ENCODE measurements around the gene ZGPAT. TPM values are rescaled to one million over a fixed set of nuclear protein-coding genes. Genes with fewer than 3 reads are reported as not detected.

ZGPAT gene
- total RNA-seq, 1 experiment from 2014 or later: 28.3 TPM

DNA sequence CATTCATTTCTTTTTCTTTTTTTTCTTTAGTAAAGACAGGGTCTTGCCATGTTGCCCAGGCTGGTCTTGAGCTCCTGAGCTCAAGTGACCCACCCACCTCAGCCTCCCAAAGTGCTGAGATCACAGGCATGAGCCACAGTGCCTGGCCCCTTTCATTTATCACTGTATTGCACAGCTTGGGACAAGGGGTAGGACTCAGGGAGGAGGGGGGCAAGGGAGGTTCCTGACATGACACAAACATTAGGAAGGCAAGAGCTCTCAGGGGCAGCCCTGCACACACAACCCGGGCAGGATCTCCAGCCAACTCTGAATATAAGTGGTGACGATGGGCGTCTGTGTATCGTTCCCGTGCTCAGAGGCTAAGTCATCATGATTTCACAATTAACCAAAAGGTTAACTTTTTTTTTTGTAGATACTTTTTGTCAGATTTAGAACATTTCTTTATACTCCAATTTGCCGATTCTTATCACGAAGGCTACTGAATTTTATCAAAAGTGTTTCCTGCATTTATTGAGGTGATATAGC is 51.6 kb downstream of the ZGPAT start:
- no TSS peak for BruUV-seq (replicated peaks)
- intact Hi-C loops (cut with micrococcal nuclease; ENCODE audit: unreplicated experiment): no loop called here
- H3K27me3 ChIP-seq (replicated peaks; ENCODE audit: insufficient read depth, low read depth, low read length, poor library complexity): no peaks in the 10 kb centered on the region
- no peaks in the 10 kb centered on the region for H3K4me1 ChIP-seq (ENCODE audit: insufficient read depth, low read length, poor library complexity, severe bottlenecking)
- no peak overlapping the region for H3K4me3 ChIP-seq (ENCODE audit: low read depth, low read length, poor library complexity, severe bottlenecking)
- TF ChIP-seq, protein P1, sequence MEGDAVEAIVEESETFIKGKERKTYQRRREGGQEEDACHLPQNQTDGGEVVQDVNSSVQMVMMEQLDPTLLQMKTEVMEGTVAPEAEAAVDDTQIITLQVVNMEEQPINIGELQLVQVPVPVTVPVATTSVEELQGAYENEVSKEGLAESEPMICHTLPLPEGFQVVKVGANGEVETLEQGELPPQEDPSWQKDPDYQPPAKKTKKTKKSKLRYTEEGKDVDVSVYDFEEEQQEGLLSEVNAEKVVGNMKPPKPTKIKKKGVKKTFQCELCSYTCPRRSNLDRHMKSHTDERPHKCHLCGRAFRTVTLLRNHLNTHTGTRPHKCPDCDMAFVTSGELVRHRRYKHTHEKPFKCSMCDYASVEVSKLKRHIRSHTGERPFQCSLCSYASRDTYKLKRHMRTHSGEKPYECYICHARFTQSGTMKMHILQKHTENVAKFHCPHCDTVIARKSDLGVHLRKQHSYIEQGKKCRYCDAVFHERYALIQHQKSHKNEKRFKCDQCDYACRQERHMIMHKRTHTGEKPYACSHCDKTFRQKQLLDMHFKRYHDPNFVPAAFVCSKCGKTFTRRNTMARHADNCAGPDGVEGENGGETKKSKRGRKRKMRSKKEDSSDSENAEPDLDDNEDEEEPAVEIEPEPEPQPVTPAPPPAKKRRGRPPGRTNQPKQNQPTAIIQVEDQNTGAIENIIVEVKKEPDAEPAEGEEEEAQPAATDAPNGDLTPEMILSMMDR (conservative IDR thresholded peaks at IDR 0.05; ENCODE audit: low read depth, low read length): no peak
- TF ChIP-seq EZH2 (IDR thresholded peaks at IDR 0.05; ENCODE audit: borderline replicate concordance, low read depth, low read length, poor library complexity, severe bottlenecking): no peak
- CTCF ChIA-PET: no interaction called here
- POLR2A ChIA-PET (ENCODE audit: low non-redundant PET): no interaction called here
- no peaks in the 10 kb centered on the region for H3K36me3 ChIP-seq (ENCODE audit: insufficient read depth, low read length, poor library complexity, severe bottlenecking)
- DNase-seq (ENCODE audit: low spot score): no peak
- no peaks in the 10 kb centered on the region for H3K9me3 ChIP-seq (ENCODE audit: low read depth, low read length, poor library complexity, severe bottlenecking)
- H3K27ac ChIP-seq (ENCODE audit: low read depth, low read length, poor library complexity, severe bottlenecking): no peak overlapping the region

DNA sequence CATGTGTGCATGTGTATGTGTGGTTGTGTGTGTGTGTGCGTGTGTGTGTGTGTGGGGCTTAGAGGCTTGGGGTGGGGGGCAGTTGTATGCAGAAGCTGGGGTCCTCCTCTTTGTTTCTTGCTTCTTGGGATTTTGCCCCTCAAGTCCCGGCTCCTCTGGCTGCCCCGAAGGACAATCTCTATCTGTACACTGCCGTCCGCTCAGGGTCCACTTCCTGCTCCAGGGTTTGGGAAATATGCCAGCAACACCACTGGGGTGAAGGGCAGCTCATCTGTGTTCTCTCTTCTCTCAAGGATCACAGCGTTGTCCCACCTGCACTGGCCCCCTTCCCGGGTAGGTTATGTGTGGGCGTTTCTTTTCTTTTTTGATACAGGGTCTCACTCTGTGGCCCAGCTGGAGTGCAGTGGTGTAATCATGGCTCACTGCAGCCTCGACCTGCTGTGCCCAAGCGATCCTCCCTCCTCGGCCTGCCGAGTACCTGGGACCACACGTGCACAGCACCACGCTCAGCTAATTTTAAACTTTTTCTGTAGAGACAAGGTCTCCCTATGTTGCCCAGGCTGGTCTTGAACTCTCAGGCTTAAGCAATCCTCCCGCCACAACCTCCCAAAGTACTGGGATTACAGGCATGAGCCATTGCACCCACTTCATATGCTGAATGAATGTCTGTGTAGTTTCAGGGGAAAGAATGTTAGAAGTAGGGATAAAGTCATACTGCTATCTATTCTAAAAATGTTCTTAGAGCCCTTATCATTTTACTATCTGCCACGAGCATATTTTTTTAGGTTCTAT is 57.4 kb downstream of the ZGPAT start:
- TF ChIP-seq, protein P1 (conservative IDR thresholded peaks at IDR 0.05; ENCODE audit: low read depth, low read length): no peak
- no peak for TF ChIP-seq EZH2 (IDR thresholded peaks at IDR 0.05; ENCODE audit: borderline replicate concordance, low read depth, low read length, poor library complexity, severe bottlenecking)
- BruUV-seq (replicated peaks): no TSS peak
- intact Hi-C loops (cut with micrococcal nuclease; ENCODE audit: unreplicated experiment): no loop called here
- no peak overlapping the region for H3K27ac ChIP-seq (ENCODE audit: low read depth, low read length, poor library complexity, severe bottlenecking)
- no peaks in the 10 kb centered on the region for H3K4me1 ChIP-seq (ENCODE audit: insufficient read depth, low read length, poor library complexity, severe bottlenecking)
- H3K36me3 ChIP-seq (ENCODE audit: insufficient read depth, low read length, poor library complexity, severe bottlenecking): no peaks in the 10 kb centered on the region
- H3K4me3 ChIP-seq (ENCODE audit: low read depth, low read length, poor library complexity, severe bottlenecking): no peak overlapping the region
- no peaks in the 10 kb centered on the region for H3K27me3 ChIP-seq (replicated peaks; ENCODE audit: insufficient read depth, low read depth, low read length, poor library complexity)
- CTCF ChIA-PET: no interaction called here
- DNase-seq (ENCODE audit: low spot score): no peak
- no peaks in the 10 kb centered on the region for H3K9me3 ChIP-seq (ENCODE audit: low read depth, low read length, poor library complexity, severe bottlenecking)
- POLR2A ChIA-PET (ENCODE audit: low non-redundant PET): no interaction called here

DNA sequence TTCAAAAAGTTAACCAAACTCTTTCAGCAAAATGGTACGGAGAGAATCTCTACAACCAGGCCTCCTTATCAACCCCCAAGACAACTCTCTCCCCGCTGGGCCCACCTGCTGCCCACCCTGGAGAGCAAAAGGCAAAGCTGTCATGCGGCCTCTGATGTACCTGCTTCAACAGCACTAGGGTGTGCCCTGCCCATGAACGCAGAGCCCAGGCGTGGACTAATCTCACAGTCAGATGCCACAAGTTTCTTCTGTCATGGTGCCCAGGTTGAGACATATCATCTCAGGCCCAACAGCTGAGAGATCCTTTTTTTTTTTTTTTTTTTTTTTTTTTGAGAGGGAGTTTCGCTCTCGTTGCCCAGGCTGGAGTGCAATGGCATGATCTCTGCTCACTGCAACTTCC is 58.1 kb downstream of the ZGPAT start:
- H3K27me3 ChIP-seq (replicated peaks; ENCODE audit: insufficient read depth, low read depth, low read length, poor library complexity): no peaks in the 10 kb centered on the region
- POLR2A ChIA-PET (ENCODE audit: low non-redundant PET): no interaction called here
- intact Hi-C loops (cut with micrococcal nuclease; ENCODE audit: unreplicated experiment): no loop called here
- no peak for DNase-seq (ENCODE audit: low spot score)
- CTCF ChIA-PET: no interaction called here
- H3K4me3 ChIP-seq (ENCODE audit: low read depth, low read length, poor library complexity, severe bottlenecking): no peak overlapping the region
- H3K9me3 ChIP-seq (ENCODE audit: low read depth, low read length, poor library complexity, severe bottlenecking): no peaks in the 10 kb centered on the region
- no peak for TF ChIP-seq EZH2 (IDR thresholded peaks at IDR 0.05; ENCODE audit: borderline replicate concordance, low read depth, low read length, poor library complexity, severe bottlenecking)
- TF ChIP-seq, protein P1 (conservative IDR thresholded peaks at IDR 0.05; ENCODE audit: low read depth, low read length): no peak
- no peak overlapping the region for H3K27ac ChIP-seq (ENCODE audit: low read depth, low read length, poor library complexity, severe bottlenecking)
- no peaks in the 10 kb centered on the region for H3K36me3 ChIP-seq (ENCODE audit: insufficient read depth, low read length, poor library complexity, severe bottlenecking)
- H3K4me1 ChIP-seq (ENCODE audit: insufficient read depth, low read length, poor library complexity, severe bottlenecking): no peaks in the 10 kb centered on the region
- no TSS peak for BruUV-seq (replicated peaks)
